Measurements from ENCODE around the gene ADGRV1.

The ADGRV1 gene

DNA sequence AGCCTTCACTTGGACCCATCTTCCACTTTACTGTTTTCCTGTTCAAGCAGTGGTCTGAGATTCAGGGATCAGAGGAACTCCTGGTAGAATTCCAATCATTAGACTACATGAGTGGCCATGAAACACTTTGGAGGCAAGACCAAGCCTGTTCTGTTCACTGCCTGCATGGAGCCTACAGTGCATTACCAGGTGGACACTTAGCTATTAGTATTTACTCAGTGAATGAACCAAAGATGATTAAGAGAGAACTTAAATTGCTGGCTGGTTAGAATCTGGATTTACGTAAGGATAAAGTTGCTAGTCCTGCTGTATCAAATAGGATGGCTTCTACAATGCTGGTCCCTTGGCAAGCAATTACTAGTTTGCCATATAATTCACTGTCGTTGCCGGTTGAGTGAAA, 579.0 kb downstream of the ADGRV1 start:
- no peak for DNase-seq (ENCODE audit: low spot score)

DNA sequence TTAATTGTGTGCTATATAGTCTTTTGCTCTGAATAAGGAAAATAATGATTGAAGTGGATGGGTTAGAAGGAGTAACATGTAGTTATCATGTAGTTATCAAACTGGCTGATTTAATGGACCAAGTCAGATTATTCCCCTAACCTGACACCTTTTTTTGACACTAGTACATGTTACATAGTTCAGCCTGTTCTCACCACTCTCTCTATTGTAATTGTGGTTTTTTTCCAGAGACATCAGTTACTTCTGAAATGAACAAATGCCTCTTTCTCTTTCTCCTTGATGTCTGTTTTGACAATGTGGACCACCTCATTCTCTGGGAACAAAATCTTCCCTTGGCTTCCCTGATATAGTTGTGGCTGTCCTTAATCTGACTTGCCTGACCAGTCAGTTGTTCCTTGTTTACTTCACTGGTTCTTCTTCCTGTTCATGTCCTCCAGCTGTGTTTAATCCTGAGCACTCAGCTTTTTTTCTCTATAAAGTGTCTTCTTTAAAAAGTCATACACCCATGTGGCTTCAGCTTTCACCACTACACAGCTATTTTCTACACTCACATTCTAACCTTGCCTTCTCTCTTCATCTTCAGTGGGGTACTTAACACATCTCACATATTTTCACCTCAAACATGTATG, 581.1 kb downstream of the ADGRV1 start:
- DNase-seq (ENCODE audit: low spot score) = no peak

DNA sequence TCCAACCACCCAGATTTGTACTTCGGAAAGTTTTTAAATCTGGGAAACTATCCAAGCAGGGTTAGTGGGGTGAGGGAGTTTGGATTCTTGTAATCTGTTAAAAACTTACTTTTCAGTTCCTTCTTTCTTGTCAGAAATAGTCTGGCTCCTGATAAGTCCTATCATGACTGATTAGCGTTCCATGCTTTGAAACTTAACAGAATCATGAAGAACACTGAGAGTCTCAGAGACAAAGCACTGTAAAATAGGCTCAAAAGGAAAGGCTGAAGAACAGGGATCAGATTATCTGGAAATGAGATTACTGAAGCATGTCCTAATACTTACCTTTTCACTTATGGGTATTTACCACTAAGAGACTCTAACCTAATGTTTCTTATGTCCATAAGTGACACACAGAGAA, 582.1 kb downstream of the ADGRV1 start:
- DNase-seq (ENCODE audit: low spot score) = no peak

DNA sequence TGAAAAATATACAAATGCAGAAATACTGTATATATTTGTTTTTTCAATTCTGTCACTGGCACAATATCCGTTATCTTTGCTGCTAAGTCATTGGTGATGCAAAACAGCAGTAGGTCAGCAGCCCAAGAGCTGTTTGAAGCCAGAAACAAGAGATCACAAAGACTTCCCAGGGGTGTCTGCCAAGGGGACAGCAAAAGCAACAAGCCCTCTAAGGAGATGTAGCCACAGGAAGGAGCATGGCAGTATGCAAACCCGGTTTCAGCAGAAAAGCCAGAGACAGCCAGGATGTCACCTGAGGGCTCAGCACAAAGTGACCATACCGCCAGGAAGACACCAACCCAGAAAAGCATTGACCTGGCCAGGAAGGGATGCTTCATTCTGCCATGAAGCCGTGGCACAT, 583.0 kb downstream of the ADGRV1 start:
- no peak for DNase-seq (ENCODE audit: low spot score)

DNA sequence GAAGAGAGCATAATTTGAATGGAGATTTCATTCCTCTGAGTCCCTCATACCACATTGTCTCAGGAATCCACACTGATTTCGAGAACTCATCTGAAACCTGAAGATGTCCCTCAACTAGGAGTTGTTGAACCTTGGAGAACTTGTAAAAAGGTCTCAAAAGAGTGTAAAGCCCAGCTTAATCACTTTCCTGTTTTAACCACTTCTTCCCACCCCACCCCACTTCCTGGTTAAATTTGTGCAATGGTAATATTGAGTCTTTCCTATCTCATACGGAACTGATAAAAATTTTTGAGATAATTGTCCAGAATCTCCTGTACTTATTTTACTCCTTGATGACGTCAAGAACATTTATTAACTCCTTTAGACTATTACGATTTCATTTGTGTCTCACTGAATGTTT, 583.8 kb downstream of the ADGRV1 start:
- no peak for DNase-seq (ENCODE audit: low spot score)

DNA sequence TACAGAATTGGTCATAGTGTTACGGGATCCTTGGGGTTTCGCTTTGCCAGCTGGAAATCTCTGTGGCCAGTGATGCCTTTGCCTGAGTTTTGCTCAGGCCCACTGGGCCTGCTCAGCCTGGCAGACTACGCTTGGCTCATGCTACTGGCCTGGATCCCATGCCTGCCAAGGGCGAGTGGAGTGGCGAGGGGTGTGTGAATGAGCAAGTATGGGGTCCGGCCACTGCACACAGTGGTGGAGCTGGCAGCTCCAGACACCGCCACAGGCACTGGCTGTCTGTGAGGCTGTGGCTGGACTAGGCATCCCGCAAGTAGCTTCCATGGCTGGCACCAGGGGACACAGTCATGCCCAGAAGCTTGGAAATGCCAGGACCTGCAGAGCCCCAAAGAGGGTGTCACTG, 584.2 kb downstream of the ADGRV1 start:
- DNase-seq (ENCODE audit: low spot score) = no peak

DNA sequence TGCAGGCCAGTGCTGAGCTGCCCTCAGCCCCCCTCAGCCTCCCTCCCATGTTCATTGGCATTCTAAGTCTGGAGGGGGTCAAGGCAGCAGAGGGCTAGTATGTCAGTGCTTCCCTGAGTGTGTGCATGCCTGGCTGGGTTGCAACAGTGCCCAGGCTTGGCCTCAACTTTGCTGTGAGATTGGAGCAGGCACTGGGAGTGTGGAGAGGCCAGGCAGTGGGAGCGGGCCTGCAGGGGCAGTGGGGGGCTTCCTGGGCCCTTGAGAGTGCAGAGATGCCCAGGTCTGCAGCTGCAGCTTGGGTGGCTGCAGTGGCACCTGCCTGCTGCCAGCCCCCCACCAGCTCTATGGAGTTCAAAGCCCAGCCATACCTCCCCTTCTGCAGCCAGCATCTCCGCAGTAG, 585.2 kb downstream of the ADGRV1 start:
- DNase-seq (ENCODE audit: low spot score) = no peak

DNA sequence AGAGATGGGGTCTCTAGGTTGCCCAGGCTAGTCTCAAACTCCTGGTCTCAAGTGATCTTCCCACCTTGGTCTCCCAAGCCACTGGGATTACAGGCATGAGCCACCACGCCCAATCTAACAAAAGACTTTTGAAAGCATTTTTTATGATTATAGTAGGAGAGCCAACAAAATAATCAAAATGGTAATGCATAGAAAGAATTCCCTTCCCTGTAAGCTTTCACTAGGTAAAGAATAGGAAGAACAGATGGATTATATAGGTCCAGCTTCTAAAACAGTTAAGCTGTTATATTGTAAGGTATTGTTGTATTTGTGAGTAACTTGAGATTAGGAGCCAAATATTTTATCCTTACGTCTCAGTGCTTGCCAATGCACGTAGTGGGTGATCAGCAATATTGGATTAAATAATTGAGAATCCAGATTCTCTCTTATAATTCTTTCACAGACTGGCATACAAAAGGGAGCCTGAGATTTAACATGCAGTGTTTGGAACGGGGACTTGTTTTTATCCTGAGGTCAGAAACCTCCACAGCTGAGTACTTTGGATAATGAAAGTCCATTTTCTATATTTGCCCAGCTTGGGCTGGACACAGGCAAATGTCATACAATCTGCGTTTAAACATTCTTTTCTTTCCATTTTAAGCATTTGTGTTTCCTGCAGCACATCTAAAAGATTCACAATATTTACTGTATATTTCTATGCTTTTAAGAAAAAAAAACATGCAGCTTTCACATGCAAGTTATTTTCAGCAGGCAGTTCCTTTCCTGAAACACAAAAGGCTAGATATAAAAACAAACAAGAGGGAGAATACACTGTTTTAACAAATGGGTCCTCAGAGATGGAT, 586.1 kb downstream of the ADGRV1 start:
- DNase-seq (ENCODE audit: low spot score) = no peak

DNA sequence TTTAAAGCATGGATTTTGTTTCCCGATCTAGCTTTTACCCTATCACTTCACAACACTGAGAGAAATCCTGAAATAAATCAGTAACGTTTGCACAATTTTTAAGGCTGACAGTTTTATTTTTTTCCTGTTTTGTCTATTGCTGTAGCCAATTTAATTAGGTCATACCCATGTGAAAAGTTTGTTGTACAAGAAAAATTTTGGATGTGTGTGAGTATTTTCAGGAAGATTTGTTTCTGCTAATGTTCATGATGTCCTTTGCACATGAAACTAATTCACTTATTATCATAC, 586.7 kb downstream of the ADGRV1 start:
- no peak for DNase-seq (ENCODE audit: low spot score)

DNA sequence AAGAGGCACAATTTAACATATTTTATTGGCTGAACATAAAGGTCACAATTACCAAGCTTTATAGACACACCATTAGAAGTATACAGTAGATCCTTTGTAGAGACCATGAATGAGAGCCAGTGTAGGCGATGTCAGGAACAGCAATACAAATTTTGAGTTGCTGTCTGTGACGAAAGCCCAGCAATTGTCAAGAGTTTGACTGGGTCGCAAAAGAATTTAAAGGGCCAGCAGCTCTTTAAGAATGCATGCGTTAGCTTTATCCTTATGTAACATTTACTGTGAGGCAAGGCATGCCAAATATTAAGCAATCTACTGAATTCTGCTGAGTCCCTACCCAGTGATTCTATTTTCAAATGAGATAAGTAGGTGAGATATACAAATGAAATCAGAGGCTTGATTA, 587.6 kb downstream of the ADGRV1 start:
- DNase-seq (ENCODE audit: low spot score) = no peak

DNA sequence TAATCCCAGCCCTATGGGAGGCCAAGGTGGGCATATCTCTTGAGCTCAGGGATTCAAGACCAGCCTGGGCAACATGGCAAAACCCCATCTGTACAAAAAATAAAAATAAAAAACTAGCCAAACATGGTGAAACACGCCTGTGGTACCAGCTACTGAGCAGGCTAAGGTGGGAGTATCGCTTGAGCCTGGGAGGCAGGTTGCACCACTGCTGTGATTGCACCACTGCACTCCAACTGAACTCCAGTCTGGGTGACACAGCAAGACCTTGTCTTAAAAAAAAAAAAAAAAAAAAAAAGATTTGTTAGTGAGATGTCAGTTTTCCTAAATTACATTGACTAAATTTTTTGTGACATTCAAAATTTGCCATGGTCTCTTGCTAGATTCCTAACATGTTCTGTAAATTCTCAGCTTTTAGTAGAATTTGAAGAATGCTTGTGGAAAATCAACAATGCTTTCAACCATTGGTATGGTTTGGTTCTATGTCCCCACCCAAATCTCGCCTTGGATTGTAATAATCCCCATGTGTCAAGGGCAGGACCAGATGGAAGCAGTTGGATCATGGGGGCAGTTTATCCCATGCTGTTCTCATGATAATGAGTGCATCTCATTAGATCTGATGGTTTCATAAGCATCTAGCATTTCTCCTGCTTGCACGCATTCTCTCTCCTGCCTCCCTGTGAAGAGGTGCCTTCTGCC, 588.5 kb downstream of the ADGRV1 start:
- no peak for DNase-seq (ENCODE audit: low spot score)

DNA sequence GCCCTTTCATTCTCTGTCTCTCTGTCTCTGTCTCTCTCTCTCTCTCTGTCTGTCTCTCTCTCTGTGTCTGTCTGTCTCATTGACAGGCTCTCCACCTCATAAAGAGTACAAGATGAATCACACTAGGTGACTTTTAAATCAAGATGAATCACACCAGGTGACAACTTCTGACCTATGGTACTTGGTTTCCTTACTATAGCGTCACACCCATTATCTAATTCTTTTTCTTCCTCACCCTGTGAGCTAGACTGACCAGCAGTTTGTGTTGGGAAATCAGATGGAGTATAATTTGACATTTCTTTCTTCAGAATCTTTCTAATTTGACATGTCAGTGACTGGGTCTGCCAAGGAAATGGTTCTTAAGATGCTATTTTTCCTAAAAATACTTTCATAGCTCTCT, 591.6 kb downstream of the ADGRV1 start:
- DNase-seq (ENCODE audit: low spot score) = no peak

DNA sequence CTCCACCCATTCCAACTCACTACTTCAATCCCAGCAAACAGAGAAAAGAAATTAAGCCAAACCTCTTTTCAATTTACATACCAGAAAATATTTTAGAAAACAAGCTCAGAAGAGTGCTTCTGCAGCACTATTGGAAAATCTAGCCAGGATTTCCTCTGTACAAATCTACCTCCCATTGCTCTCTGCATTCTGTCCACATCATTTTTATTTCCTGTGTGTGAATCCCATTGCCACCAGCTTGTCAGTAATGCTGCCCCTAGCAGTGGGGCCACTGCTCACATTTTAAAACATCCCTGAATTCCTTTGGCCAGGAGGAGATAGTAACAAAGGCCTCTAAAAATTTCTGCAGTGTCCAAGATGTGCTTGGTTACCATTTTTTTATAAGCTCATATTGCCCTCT, 592.0 kb downstream of the ADGRV1 start:
- DNase-seq (ENCODE audit: low spot score) = no peak

DNA sequence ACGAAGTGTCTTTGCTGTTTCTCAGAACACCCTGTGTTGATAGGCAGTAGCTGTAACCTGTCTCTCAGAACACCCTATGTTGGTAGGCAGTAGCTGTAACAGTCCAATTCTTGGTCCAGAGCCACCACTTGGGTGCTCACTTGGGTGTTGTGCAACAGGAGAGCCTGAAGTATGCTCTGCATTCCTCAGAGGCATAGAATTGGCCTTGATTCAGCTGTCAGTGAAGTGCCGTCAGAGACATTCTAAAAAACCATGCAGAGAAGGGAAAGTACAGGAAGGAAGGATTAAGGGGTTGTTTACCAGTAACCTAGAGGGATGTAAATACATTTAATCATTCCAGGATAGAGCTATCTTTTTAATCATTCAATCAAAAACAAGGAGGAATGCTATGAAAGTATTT, 593.4 kb downstream of the ADGRV1 start:
- no peak for DNase-seq (ENCODE audit: low spot score)

DNA sequence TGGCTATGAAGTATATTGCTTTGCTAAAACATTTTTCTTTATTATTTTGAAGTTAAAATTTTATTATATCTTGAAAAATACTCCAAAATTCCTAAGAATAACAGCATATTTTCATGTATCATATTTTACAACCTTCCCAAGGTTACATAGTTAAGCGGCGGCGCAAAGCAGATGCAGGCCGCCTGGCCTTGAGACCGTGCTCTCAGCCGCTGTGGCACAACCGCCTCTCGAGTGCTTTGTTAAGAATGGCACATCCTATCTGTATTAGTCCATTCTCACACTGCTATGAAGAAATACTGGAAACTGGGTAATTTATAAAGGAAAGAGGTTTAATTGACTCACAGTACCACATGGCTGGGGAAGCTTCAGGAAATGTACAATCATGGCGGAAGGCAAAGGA, 595.7 kb downstream of the ADGRV1 start:
- no peak for DNase-seq (ENCODE audit: low spot score)

DNA sequence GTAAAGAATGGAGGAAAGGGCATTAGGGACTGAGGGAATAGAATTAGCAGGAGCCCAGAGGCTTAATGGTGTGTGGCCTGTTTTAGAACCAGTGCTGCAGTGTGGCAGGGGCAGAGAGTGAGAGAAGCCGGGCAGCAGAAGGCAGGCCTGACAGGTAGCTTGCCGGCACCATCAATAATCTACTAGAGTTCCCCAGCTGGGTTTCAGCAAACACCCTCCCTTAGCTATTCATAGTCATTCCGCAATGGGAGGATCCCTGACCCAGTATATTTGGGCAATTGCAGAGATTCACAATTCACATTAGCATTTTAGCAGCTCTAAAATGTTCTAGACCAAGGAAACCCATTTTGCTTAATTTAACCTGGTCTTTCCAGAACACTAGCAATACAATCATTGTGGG, 596.7 kb downstream of the ADGRV1 start:
- DNase-seq (ENCODE audit: low spot score) = no peak

DNA sequence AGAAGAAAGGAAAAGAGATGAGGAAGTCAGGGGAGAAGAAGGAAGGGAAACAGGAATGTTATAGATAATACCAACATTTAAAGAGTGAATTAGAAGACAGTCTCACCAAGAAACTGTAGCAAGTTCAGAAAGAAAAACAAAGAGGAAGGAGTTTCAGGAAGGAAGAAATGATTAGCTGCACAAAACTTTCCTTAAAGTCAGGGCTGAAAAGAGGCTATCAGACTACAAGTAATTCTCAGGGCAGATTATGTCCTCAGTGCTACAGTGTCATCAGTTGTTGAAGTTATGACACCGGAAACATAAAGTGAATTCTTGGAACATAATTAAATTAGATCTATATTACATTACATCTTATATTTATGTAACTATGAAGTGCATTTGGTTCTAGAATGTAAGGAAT, 597.6 kb downstream of the ADGRV1 start:
- no peak for DNase-seq (ENCODE audit: low spot score)

DNA sequence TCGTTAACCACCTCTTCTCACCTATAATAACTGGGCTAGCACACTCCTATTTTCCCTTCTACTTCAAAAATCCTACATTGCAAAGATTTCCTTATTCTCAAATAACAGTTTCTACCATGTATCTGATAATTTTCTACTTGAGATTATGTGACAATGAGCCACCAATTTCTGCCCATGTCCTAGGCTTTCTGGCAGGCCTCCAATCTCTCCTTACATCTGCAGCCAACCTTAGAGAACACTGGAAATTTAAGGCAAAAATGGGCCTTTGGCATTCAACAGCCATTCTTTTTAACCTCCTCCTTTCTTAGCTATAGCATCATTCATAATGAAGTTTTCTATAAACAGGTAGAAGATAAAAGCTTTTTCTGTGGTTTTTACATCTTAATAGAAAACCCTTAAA, 599.4 kb downstream of the ADGRV1 start:
- DNase-seq (ENCODE audit: low spot score) = no peak

DNA sequence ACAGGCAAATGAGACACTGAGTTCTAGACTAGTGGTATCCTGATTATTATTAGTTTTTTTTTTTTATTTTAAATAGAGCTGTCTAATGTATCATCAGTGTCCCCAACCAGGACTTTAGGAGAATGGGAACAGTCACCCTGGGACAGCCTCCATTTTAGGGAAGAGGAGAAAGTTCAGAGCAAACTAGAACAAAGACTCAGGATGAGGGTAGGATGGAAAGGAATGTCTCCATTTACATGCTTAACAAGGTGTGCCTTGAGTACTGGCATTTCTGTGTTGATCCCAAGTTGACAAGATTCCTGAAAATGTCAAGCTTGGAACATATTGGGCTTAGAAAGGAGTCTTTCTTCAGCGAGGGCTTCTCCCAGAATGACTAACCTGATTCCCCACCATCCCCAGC, 601.0 kb downstream of the ADGRV1 start:
- no peak for DNase-seq (ENCODE audit: low spot score)

DNA sequence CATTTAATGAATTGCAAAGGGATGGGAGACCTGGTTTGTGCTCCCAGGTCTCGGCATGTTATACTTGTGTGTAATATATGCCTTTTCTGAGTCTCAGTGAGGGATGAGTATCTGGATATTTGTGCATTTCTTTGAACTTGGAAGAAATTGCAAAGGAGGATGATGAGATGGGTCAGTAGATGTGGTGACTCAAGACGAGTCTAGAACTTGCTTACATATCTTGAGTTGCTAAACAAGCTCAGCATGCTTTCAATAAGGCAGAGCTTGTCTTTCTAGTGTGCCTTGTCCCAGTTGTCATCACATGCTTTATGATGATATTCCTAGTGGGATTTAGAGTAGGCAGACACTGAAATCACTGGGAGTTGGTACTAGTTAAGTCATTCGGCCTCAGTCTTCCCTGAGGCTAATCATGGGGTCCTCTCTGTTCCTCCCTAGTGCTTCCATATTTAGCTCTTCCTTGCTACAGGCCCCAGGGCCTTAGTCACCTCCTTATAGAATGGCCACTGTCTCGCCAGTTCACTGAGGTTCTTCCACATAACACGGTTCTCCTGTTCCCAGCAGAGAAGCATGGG, 602.2 kb downstream of the ADGRV1 start:
- DNase-seq (ENCODE audit: low spot score) = no peak

DNA sequence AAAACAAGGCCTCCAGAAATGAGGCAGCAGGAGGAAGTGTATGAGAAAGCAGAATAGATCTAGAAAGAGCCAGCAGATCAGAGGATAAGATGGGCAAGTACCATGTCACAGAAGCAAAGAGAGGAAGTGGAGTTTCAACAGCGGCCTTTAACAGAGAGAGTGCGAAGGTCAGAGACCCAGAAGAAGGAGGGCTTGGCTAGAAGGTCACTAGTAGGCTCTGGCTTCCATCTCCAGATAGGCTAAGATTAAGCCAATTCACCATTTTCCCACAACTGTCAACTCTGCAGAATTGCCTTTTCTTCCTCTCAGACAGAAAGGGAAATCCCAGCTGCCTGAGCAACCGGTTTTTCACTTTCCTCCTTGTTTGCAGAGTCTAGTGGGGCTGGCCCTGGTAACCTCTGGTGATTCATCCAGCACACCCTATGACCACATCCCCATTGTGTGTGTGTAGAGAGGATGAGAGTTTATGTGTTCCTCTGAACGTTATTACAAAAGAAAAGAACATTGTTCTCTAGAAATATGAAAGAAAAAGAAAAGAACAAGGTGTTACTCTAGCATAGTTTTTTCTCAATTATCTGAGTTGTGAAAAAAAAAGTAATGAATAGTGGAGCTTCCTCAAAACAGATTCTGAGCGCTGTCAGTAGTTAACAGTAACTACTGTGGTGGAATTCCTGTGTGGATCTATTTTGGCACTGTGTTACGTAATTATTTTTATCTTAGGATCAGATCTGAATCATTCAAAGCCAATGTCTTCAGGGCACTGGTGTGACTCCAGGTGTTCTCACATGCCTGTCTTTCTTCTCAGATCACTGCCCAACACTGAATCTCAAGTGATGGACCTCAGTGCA, 604.2 kb downstream of the ADGRV1 start:
- DNase-seq (ENCODE audit: low spot score) = no peak

DNA sequence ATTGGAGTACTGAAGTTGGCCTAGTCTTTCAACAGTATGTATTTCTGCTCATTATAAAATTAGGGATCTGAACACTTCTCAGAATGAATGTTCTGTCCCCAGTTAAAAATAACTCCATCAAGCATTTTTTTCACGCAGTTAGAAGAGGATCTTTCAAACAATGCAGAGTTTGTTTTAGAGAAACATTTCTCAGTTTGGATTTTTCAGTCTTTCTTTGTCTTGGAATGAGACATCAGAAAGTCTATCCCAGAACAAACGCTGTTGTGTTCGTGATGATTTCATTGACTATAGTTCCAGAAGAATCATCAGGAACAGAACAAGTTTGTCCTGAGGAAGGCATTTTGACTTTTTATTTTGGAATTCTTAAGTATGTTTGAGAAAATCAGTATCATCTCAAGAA, 605.8 kb downstream of the ADGRV1 start:
- DNase-seq (ENCODE audit: low spot score) = no peak

Measured in hematopoietic multipotent progenitor cell treated with erythropoietin and hydrocortisone succinate and interleukin-3 and kit ligand, for 15 days (in vitro differentiated cells).